K562 (cell line): Measurements from ENCODE around the gene SLC25A21. TPM values are rescaled to one million over a fixed set of nuclear protein-coding genes. Genes with fewer than 3 reads are reported as not detected.

ENCODE experiments used
- ATAC-seq: fragments of 200-7000 bp; cut with Tn5 transposase; 3 replicates; pipeline ENCODE4 v1.9.1; 2020; ENCODE audit warnings: moderate library complexity
- BruUV-seq: library from RNA; stranded (reverse); fragments of 400-500 nt; replicated peaks from 2 replicates; lab custom pipeline; 2021; lab: Mats Ljungman, UMichigan
- CTCF ChIA-PET: fragments of 300-600 bp; formaldehyde crosslinking; extraction: SDS; loops from one replicate; lab custom pipeline; 2021; ENCODE audit warnings: low intra/inter-chr PET ratio; lab: Yijun Ruan, JAX
- POLR2A ChIA-PET: fragments of 300-600, 350-650 bp; sonication (Branson Sonifier 250); formaldehyde crosslinking; extraction: SDS; loops from one replicate; lab custom pipeline; 2021; ENCODE audit warnings: antibody characterized with exemption, inconsistent platforms; lab: Yijun Ruan, JAX
- DNase-seq, 4 experiments: peaks; one replicate each; pipeline versions ENCODE4 v3.0.0 to v3.0.0-alpha.2; 2011 to 2018; ENCODE audit warnings: low spot score in 3 of 4, mixed read lengths in 3 of 4; ENCODE audit errors: extremely low read depth in 1 of 4
- FAIRE-seq: peaks from 2 replicates; lab custom pipeline; 2011; peaks lifted over from hg19 to GRCh38; lab: Jason Lieb, UNC
- H2AFZ ChIP-seq: 2 replicates; pipeline ENCODE4 v1.6.0; 2011; ENCODE audit warnings: low read depth, low read length, control low read depth, inconsistent platforms
- H3K27ac ChIP-seq: fragments of 200-600 bp; 3 replicates; pipeline ENCODE4 v1.8.0; 2011; ENCODE audit warnings: low read depth, mild to moderate bottlenecking, control low read depth, inconsistent platforms, low read length, moderate library complexity, mixed read lengths; ENCODE audit errors: extremely low read depth
- H3K27me3 ChIP-seq, 2 experiments: fragments of 300-600 bp in 1 of 2; 2 replicates in 1 of 2; 3 replicates in 1 of 2; pipeline versions ENCODE4 v1.6.0 to v1.8.0; 2011; ENCODE audit warnings: inconsistent platforms in 2 of 2, low read length in 2 of 2, mild to moderate bottlenecking in 1 of 2, mixed read lengths in 1 of 2, moderate library complexity in 1 of 2; ENCODE audit not compliant: control insufficient read depth in 2 of 2, insufficient read depth in 2 of 2
- H3K36me3 ChIP-seq: fragments of 300-600 bp; 3 replicates; pipeline ENCODE4 v1.8.0; 2011; ENCODE audit warnings: mild to moderate bottlenecking, low read length, inconsistent platforms; ENCODE audit not compliant: control insufficient read depth, insufficient read depth
- H3K4me1 ChIP-seq, 2 experiments: fragments of 200-600 bp in 1 of 2; replicated peaks in 1 of 2; 2 replicates in 1 of 2; 3 replicates in 1 of 2; pipeline versions ENCODE4 v1.5.1 to v1.8.0; 2011; ENCODE audit warnings: inconsistent platforms in 2 of 2, low read length in 2 of 2, mild to moderate bottlenecking in 1 of 2, mixed read lengths in 1 of 2, moderate library complexity in 1 of 2; ENCODE audit not compliant: control insufficient read depth in 2 of 2, insufficient read depth in 2 of 2
- H3K4me2 ChIP-seq: 2 replicates; pipeline ENCODE4 v1.6.1; 2011; ENCODE audit warnings: low read length, control low read depth, inconsistent platforms, mixed read lengths; ENCODE audit not compliant: insufficient read depth
- H3K4me3 ChIP-seq: fragments of 200-600 bp; sonication (generic), shearing (Covaris generic); 2 replicates; pipeline ENCODE4 v1.5.1; 2016; ENCODE audit warnings: control low read depth, inconsistent platforms
- H3K79me2 ChIP-seq: fragments of 200-600 bp; 3 replicates; pipeline ENCODE4 v1.8.0; 2011; ENCODE audit warnings: low read length, inconsistent platforms; ENCODE audit not compliant: control insufficient read depth, insufficient read depth
- H3K9ac ChIP-seq, 2 experiments: 2 replicates each; pipeline versions ENCODE4 v1.6.0 to v1.6.1; 2011; ENCODE audit warnings: low read depth in 2 of 2, low read length in 2 of 2, control low read depth in 1 of 2, inconsistent platforms in 1 of 2, mild to moderate bottlenecking in 1 of 2, mixed read lengths in 1 of 2; ENCODE audit not compliant: insufficient read depth in 1 of 2
- H3K9me1 ChIP-seq: one replicate; pipeline ENCODE4 v1.6.0; 2011; ENCODE audit warnings: inconsistent platforms, mild to moderate bottlenecking, low read length, moderate library complexity; ENCODE audit not compliant: control insufficient read depth, insufficient read depth
- H3K9me3 ChIP-seq: replicated peaks from 2 replicates; pipeline ENCODE4 v1.5.1; 2011; ENCODE audit warnings: low read depth, low read length, inconsistent platforms; ENCODE audit not compliant: control insufficient read depth, insufficient read depth
- H4K20me1 ChIP-seq: replicated peaks from 2 replicates; pipeline ENCODE4 v1.6.1; 2011; ENCODE audit warnings: low read length, inconsistent platforms, mixed read lengths; ENCODE audit not compliant: control insufficient read depth, insufficient read depth
- EP300 ChIP-seq: IDR thresholded peaks from 2 replicates; pipeline ENCODE4 v1.6.1; 2012; ENCODE audit warnings: low read length, improper control_type of control experiment
- MEIS2 ChIP-seq: fragments of 450-650 bp; IDR thresholded peaks from 2 replicates; pipeline ENCODE4 v1.6.1; 2014; ENCODE audit warnings: mild to moderate bottlenecking; ENCODE audit not compliant: partially characterized antibody
- YY1 ChIP-seq, 3 experiments: IDR thresholded peaks; 2 replicates each; pipeline ENCODE4 v1.6.1; 2011; ENCODE audit warnings: low read length in 2 of 3, mild to moderate bottlenecking in 2 of 3, moderate library complexity in 2 of 3, borderline replicate concordance in 1 of 3, control low read depth in 1 of 3, low read depth in 1 of 3; ENCODE audit not compliant: insufficient read depth in 3 of 3, insufficient replicate concordance in 2 of 3, control insufficient read depth in 1 of 3, insufficient read length in 1 of 3; ENCODE audit errors: extremely low read depth in 1 of 3
- WGBS: fragments of 100-300 bp; shearing (Covaris generic); methylation state at CpG from one replicate; pipeline ENCODE4 v1.1.6; 2016; ENCODE audit warnings: low coverage, mixed read lengths; ENCODE audit not compliant: insufficient coverage; ENCODE audit errors: missing lambda C conversion rate; 5-methylcytosine and 5-hydroxymethylcytosine counted together
- in situ Hi-C: fragments of 300-500 bp; cut with MboI; formaldehyde crosslinking; loops from 4 replicates; pipeline ENCODE4 v1.15.0; 2018; ENCODE audit warnings: inconsistent platforms, mixed read lengths
- intact Hi-C: fragments of 100-400 bp; cut with micrococcal nuclease; formaldehyde crosslinking; loops from 2 replicates; pipeline ENCODE4 v1.14.2; 2022
- polyA plus RNA-seq, 8 experiments: library from polyadenylated mRNA; depleted of rRNA in 4 of 8; stranded (reverse) in 5 of 8; unstranded in 3 of 8; fragments of >200 nt; fragmentation: Nextera tagmentation in 2 of 8; fragmentation: Illumina TruSeq in 1 of 8; extraction: Ambion mirVana in 2 of 8; extraction: Trizol in 1 of 8; gene quantifications; 2 replicates each; pipeline versions ENCODE4 v1.2.1 to v1.2.3, GENCODE V29; 2011 to 2014; ENCODE audit warnings: inconsistent platforms in 1 of 8, missing spikeins in 1 of 8
- total RNA-seq, 7 experiments: library from RNA; depleted of rRNA in 6 of 7; stranded (reverse); fragments of >200 nt in 6 of 7; fragmentation: Illumina TruSeq in 2 of 7; extraction: Trizol in 2 of 7; gene quantifications; 2 replicates each; pipeline versions ENCODE4 v1.2.1 to v1.2.3, GENCODE V29; 2011 to 2021; ENCODE audit warnings: low replicate concordance in 1 of 7
- TF ChIP-seq, protein P1 (sequence below): fragments of 250-450 bp; sonication (Bioruptor Pico); IDR thresholded peaks from 2 replicates; pipeline ENCODE4 v1.5.0; 2020; ENCODE audit warnings: mild to moderate bottlenecking

SLC25A21 gene
- total and polyA plus RNA-seq, 9 of the 15 experiments (the other 6 are each of a cell fraction or from before 2014, with no cell fraction given): 15.2 to 46.7 (median 28.7) TPM

- H3K4me3 ChIP-seq: no peak overlapping the region
- no peaks in the 10 kb centered on the region for H3K36me3 ChIP-seq
- no peaks in the 10 kb centered on the region for H3K9me1 ChIP-seq
- no TSS peak for BruUV-seq
- in situ Hi-C loops: no loop called here
- H3K27ac ChIP-seq: peak overlapping the region; percentile 59
- peak; percentile 21; the same call in 1 of the 3 replicates for ATAC-seq
- H3K79me2 ChIP-seq: peaks cover 40% of the 10 kb centered on the region
- H4K20me1 ChIP-seq: no peaks in the 10 kb centered on the region
- H3K9ac ChIP-seq: peak overlapping the region in 1 of 2 experiments; percentile 47; a peak in 1 of 4 replicates
- intact Hi-C loops: no loop called here
- no peak for FAIRE-seq
- 57% methylated on average over 9 of the region's 9 CpGs for WGBS
- H3K27me3 ChIP-seq: no peaks in the 10 kb centered on the region
- ChIA-PET POLR2A (interaction anchor here (0.7 to 1.5 kb wide), 2 partner anchors 9 to 14 kb away, joined by 3 to 5 read pairs; no protein-coding TSS in a partner anchor), CTCF (no interaction called here)
- no peak overlapping the region; the same call in 1 of the 2 replicates for H3K4me2 ChIP-seq
- H3K4me1 ChIP-seq: peaks cover 0 to 36% of the 10 kb centered on the region in 2 experiments; a peak in 2 of 5 replicates
- peak overlapping the region; percentile 78; the same call in 1 of the 2 replicates for H2AFZ ChIP-seq
- no peak for DNase-seq
- TF ChIP-seq, protein P1, sequence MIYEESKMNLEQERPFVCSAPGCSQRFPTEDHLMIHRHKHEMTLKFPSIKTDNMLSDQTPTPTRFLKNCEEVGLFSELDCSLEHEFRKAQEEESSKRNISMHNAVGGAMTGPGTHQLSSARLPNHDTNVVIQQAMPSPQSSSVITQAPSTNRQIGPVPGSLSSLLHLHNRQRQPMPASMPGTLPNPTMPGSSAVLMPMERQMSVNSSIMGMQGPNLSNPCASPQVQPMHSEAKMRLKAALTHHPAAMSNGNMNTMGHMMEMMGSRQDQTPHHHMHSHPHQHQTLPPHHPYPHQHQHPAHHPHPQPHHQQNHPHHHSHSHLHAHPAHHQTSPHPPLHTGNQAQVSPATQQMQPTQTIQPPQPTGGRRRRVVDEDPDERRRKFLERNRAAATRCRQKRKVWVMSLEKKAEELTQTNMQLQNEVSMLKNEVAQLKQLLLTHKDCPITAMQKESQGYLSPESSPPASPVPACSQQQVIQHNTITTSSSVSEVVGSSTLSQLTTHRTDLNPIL (CRISPR knock-in tag): no peak
- TF ChIP-seq YY1 (IDR thresholded peaks at IDR 0.05; ENCODE audit: borderline replicate concordance in 1 of 3, control insufficient read depth in 1 of 3, extremely low read depth in 1 of 3, insufficient read depth in 3 of 3, insufficient read length in 1 of 3, insufficient replicate concordance in 2 of 3, low read depth in 1 of 3, low read length in 2 of 3) (no peak), EP300 (no peak), MEIS2 (peak; percentile 9)
- no peaks in the 10 kb centered on the region for H3K9me3 ChIP-seq
These were observed 83.8 kb downstream of the SLC25A21 start for GRCh38 chr14:37088356-37089215.
